Stimulated activated naive CD8-positive, alpha-beta T cell treated with anti-CD3 and anti-CD28 coated beads, Interleukin-15, amount 100 ng/mL, for 72 hours (primary cell): ENCODE measurements around the gene SDR42E1.

Experiments
- ATAC-seq: fragments of 150-1000 bp; cut with Tn5 transposase; 2 replicates; pipeline ENCODE4 v1.10.0; 2021; ENCODE audit warnings: mild to moderate bottlenecking, moderate library complexity
- DNase-seq, 2 donors: peaks; one replicate each; pipeline ENCODE4 v3.0.0; 2021 to 2022
- H3K27ac Mint-ChIP-seq, 2 donors: one replicate each; pipeline ENCODE4 v1.8.0; 2022; ENCODE audit warnings: mild to moderate bottlenecking in 2 of 2, mixed read lengths in 2 of 2, moderate library complexity in 2 of 2
- H3K27me3 Mint-ChIP-seq: one replicate; pipeline ENCODE4 v1.8.0; 2022; ENCODE audit warnings: mixed read lengths
- H3K4me1 Mint-ChIP-seq: one replicate; pipeline ENCODE4 v1.8.0; 2022; ENCODE audit warnings: mild to moderate bottlenecking, mixed read lengths
- H3K4me3 Mint-ChIP-seq, 2 donors: one replicate each; pipeline ENCODE4 v1.8.0; 2022; ENCODE audit warnings: mild to moderate bottlenecking in 2 of 2, mixed read lengths in 2 of 2, moderate library complexity in 1 of 2
- H3K9me3 Mint-ChIP-seq, 2 donors: one replicate each; pipeline ENCODE4 v1.8.0; 2022; ENCODE audit warnings: mixed read lengths in 2 of 2

Gene SDR42E1, protein sequence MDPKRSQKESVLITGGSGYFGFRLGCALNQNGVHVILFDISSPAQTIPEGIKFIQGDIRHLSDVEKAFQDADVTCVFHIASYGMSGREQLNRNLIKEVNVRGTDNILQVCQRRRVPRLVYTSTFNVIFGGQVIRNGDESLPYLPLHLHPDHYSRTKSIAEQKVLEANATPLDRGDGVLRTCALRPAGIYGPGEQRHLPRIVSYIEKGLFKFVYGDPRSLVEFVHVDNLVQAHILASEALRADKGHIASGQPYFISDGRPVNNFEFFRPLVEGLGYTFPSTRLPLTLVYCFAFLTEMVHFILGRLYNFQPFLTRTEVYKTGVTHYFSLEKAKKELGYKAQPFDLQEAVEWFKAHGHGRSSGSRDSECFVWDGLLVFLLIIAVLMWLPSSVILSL

DNA sequence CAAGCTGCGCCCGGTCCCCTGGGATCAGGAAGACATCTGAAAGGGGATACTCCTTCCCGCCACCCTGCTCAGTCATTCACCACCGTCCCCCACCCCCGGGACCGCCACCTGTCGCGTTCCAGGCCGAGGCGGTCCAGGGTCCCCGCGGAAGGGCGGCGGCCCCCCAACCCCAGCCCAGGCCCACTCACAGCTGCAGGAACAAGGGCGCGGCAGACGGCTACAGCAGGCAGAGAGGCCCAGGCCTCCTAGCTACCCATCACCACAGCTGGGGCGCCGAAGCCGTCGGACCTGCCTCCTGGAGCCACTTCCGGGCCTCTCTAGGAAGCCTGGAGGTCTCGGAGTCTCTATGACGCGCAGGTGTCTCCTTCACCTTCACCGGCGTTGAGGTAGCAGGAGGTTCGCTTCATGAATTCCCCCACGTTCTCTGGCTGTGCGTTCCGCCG lies at the start of gene SDR42E1:
SDR42E1 (minus strand) TSS at position 272 of the 443 bp plus-strand sequence. CDS start 10,612 bp downstream, outside the sequence.
- DNase-seq (peak; percentile 75 to 81), ATAC-seq (peak; percentile 98)
- H3K4me1 Mint-ChIP-seq = peaks cover 30% of the 10 kb centered on the region
- peak within 1 kb of the TSS; percentile 81 to 85 for H3K4me3 Mint-ChIP-seq
- peaks cover 18 to 34% of the 10 kb centered on the region in 2 donors for H3K9me3 Mint-ChIP-seq
- no peaks in the 10 kb centered on the region for H3K27me3 Mint-ChIP-seq
- peak within 1 kb of the TSS; percentile 95 to 97 for H3K27ac Mint-ChIP-seq

DNA sequence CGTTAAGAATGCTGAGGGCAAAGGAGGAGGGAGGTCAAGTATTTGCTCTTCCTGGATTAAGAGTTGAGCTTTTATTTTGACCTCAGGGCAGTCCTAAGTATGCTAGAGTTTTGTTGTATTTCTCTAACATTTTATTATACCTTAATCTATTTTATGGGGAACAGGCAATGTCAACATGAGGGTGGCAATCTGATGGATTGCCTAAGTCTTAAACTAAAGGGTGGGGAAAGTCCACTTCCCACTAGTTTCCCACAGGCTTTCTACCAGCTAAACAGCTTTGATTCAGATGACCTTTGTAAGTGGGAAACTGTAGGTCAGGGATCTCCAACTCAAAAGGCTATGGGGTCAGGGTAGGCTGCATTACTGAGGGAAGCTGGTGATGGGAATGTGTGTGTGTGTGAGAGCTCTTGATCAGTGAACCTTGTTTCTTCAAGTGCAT lies 48.7 kb upstream of the SDR42E1 start:
- ATAC-seq (no peak), DNase-seq (no peak)
- H3K4me1 Mint-ChIP-seq = no peaks in the 10 kb centered on the region
- H3K4me3 Mint-ChIP-seq = no peak overlapping the region
- peaks cover 54% of the 10 kb centered on the region for H3K27me3 Mint-ChIP-seq
- no peak overlapping the region for H3K27ac Mint-ChIP-seq
- no peaks in the 10 kb centered on the region for H3K9me3 Mint-ChIP-seq

DNA sequence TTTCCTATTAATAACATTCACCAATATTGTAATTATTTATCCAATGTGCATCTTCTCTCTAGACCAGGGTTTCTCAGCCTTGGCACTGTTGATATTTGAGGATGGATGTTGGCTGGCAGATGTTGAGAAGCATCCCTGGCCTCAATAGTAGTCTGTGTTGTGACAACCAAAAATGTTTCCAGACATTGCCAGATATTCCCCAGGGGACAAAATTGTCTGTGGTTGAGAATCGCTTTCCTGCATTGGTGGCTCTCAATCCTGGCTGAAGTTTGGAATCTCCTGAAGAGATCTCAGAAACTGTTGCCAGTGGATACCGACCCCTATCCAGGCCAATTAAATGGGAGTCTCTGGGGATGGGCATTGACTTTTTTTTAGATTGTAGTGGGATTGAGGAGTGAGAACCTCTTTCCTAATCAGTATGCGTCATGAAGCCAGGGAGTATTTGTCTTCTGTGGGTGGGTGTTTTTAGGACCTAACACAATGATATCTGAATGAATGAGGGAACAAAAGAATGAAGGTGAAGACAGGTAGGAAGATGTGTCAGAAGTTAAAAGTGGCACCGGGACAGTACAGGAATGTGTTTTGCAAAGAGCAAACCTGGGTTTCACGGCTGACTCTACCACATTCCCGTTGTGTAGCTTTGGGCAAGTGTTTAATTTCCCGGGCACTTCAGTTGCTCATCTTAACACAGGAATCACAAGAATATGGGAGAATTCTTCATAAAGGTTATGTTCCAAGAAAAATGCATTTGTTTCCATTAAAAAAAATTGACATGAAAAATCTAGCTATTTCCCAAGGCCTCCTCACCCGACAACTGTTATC lies 48.1 kb upstream of the SDR42E1 start:
- Mint-ChIP-seq H3K4me1 (no peaks in the 10 kb centered on the region), H3K4me3 (no peak overlapping the region), H3K27ac (no peak overlapping the region), H3K9me3 (no peaks in the 10 kb centered on the region), H3K27me3 (peaks cover 55% of the 10 kb centered on the region)
- DNase-seq (no peak), ATAC-seq (no peak)

DNA sequence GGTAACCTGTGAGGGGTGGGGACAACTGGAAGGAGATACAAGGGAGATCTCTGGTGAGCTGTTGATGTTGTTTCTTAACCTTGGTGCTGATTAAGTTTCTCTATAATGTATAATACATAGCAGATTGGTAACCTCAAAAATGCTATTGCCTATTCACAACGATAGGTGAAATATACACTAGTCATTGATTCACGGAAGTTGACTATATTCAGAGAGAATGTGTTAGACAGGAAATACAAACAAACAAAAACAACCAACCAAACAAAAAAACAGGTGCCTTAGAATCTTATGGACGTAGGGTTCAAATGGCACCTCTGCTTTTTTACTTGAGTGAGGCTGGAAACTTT lies 45.3 kb upstream of the SDR42E1 start:
- no peaks in the 10 kb centered on the region for H3K9me3 Mint-ChIP-seq
- ATAC-seq (no peak), DNase-seq (no peak)
- H3K4me1 Mint-ChIP-seq = no peaks in the 10 kb centered on the region
- H3K4me3 Mint-ChIP-seq = no peak overlapping the region
- no peak overlapping the region for H3K27ac Mint-ChIP-seq
- peaks cover 37% of the 10 kb centered on the region for H3K27me3 Mint-ChIP-seq

- no peak for ATAC-seq
- Mint-ChIP-seq H3K9me3 (no peaks in the 10 kb centered on the region), H3K4me1 (no peaks in the 10 kb centered on the region), H3K4me3 (no peak overlapping the region), H3K27ac (no peak overlapping the region), H3K27me3 (peaks cover 41% of the 10 kb centered on the region)
- no peak for DNase-seq
These were observed 44.7 kb upstream of the SDR42E1 start for GRCh38 chr16:82055728-82056549.

DNA sequence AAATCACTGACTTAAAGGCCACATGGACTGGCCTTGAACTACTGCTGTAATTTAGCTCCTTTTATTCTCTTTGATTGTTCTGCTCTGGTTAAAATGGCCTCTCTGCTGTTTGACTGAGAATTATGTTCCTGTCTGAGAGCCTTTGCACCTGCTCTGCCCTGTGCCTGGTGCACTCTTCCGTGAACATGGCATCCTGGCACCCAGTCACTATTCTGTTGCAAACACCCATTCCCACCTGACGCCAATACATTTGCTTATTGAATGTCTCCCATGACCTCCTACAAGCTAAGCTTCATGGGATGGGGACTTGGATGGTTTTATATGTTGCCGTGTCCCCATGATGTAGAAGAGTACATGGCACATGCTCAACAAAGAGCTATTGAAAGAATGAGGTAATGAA lies 43.8 kb upstream of the SDR42E1 start:
- Mint-ChIP-seq H3K4me1 (no peaks in the 10 kb centered on the region), H3K27me3 (peaks cover 41% of the 10 kb centered on the region), H3K27ac (no peak overlapping the region), H3K9me3 (no peaks in the 10 kb centered on the region), H3K4me3 (no peak overlapping the region)
- DNase-seq = no peak
- ATAC-seq = no peak

DNA sequence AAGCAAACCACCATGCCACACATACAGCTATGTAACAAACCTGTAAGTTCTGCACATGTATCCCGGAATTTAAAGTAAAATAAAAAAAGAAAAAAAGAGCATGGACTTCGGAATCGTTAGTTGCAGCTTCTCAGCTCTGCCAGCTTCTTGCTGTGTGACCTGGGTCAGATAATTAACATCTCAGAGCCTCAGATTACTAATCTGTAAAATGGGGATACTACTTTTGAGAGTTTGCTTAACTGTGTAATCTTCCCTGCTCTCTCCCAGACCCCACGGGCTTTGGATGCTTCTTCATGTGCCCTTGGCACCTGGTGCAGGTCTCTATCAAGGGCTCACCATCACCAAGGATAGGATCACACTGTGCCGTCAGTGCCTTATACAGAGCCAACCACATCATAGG lies 40.4 kb upstream of the SDR42E1 start:
- no peak overlapping the region for H3K27ac Mint-ChIP-seq
- H3K4me3 Mint-ChIP-seq = no peak overlapping the region
- H3K27me3 Mint-ChIP-seq = peaks cover 37% of the 10 kb centered on the region
- ATAC-seq (no peak), DNase-seq (no peak)
- H3K4me1 Mint-ChIP-seq = no peaks in the 10 kb centered on the region
- H3K9me3 Mint-ChIP-seq = no peaks in the 10 kb centered on the region

- no peak for ATAC-seq
- Mint-ChIP-seq H3K4me1 (no peaks in the 10 kb centered on the region), H3K4me3 (no peak overlapping the region), H3K9me3 (no peaks in the 10 kb centered on the region), H3K27ac (no peak overlapping the region), H3K27me3 (peaks cover 37% of the 10 kb centered on the region)
- no peak for DNase-seq
These were observed 39.7 kb upstream of the SDR42E1 start for GRCh38 chr16:82050909-82051357.

DNA sequence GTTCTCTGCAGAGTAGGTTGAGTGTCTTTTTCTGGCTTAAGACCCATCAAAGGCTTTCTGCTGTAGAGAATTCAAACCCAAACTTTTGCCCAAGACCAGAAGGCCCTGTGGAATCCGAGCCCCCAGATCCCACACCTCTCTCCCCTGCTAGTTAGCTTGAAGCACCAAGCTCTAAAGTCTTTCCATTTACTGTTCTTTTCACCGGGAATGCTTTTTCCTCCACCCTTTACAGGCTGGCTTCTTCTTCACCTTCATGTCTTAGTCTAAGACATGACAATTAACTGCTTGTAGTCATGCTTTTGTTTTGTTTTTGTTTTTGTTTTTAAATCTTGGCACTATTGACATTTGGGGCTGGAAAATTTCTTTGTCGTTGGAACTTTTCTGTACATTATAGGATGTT lies 39.2 kb upstream of the SDR42E1 start:
- DNase-seq = no peak
- H3K9me3 Mint-ChIP-seq = no peaks in the 10 kb centered on the region
- no peak overlapping the region for H3K4me3 Mint-ChIP-seq
- H3K27me3 Mint-ChIP-seq = peaks cover 36% of the 10 kb centered on the region
- no peak for ATAC-seq
- no peak overlapping the region for H3K27ac Mint-ChIP-seq
- no peaks in the 10 kb centered on the region for H3K4me1 Mint-ChIP-seq

- Mint-ChIP-seq H3K27me3 (peaks cover 26% of the 10 kb centered on the region), H3K27ac (no peak overlapping the region), H3K4me1 (no peaks in the 10 kb centered on the region), H3K9me3 (no peaks in the 10 kb centered on the region), H3K4me3 (no peak overlapping the region)
- DNase-seq (no peak), ATAC-seq (no peak)
These were observed 38.2 kb upstream of the SDR42E1 start for GRCh38 chr16:82049484-82049883.

DNA sequence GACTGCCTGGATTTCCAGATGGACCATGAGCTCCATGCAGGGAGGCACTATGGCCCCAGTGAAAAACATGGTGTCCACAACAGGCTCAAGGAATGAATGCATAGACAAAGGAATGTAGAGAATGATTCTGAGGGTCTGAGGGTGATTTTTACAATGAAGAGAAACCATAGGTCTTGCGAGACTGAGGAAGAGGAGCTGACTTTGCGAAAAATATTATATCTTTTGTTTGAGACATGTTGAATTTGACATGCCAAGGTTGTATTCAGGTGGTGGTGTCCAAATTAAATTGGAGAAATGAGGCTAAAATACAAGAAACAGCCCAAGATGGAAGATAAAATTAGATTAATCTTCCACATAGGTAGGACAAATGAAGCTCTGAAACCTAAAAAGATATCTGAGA lies 36.5 kb upstream of the SDR42E1 start:
- Mint-ChIP-seq H3K9me3 (no peaks in the 10 kb centered on the region), H3K27ac (no peak overlapping the region), H3K27me3 (peaks cover 26% of the 10 kb centered on the region), H3K4me1 (no peaks in the 10 kb centered on the region), H3K4me3 (no peak overlapping the region)
- no peak for ATAC-seq
- no peak for DNase-seq

DNA sequence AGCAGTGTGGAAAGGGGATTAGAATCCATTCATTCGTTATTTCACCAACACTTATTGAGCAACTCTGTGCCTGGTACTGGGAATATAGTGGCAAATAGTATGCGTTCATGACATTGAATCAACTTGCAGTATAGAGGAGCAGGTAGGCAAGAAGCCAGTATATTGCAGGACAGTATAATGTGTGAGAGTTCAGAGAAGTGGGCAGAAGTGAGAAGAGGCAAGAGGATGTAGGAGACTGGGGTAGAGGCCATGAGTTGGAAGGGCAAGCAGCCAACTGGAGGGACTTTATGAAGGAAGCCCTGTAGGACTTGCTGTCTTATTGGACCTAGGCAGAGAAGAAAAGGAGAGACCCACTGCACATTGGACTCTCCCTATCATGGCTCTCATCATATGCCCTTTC lies 36.1 kb upstream of the SDR42E1 start:
- Mint-ChIP-seq H3K9me3 (no peaks in the 10 kb centered on the region), H3K27ac (no peak overlapping the region), H3K27me3 (peaks cover 26% of the 10 kb centered on the region), H3K4me1 (no peaks in the 10 kb centered on the region), H3K4me3 (no peak overlapping the region)
- ATAC-seq (no peak), DNase-seq (no peak)

- H3K4me1 Mint-ChIP-seq = no peaks in the 10 kb centered on the region
- no peak for ATAC-seq
- no peaks in the 10 kb centered on the region for H3K9me3 Mint-ChIP-seq
- DNase-seq = no peak
- no peak overlapping the region for H3K27ac Mint-ChIP-seq
- H3K4me3 Mint-ChIP-seq = no peak overlapping the region
- peaks cover 26% of the 10 kb centered on the region for H3K27me3 Mint-ChIP-seq
These were observed 35.7 kb upstream of the SDR42E1 start for GRCh38 chr16:82046941-82047340.

- Mint-ChIP-seq H3K27me3 (peaks cover 26% of the 10 kb centered on the region), H3K4me1 (no peaks in the 10 kb centered on the region), H3K27ac (no peak overlapping the region), H3K9me3 (no peaks in the 10 kb centered on the region), H3K4me3 (no peak overlapping the region)
- ATAC-seq (no peak), DNase-seq (no peak)
These were observed 35.3 kb upstream of the SDR42E1 start for GRCh38 chr16:82046541-82046940.

DNA sequence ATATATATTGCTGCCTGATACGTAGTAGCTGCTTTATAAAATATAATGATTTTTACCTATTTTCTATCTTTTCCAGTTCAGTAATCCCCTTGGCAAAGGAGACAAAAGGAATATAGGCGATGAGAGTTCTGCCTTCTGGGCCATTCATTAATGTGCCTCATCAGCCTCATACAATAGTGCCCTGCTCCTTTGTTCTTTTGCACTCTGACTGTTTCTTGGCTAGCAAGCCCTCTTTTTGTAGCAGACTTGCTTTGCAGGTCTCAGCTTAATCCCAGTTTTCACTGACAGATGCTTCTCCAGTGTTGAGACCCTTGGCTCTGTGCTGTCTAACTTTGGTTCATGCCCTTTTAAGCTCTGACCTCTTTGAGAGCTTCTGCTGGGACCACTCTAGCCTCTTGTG lies 34.2 kb upstream of the SDR42E1 start:
- DNase-seq (no peak), ATAC-seq (no peak)
- H3K27ac Mint-ChIP-seq = no peak overlapping the region
- H3K9me3 Mint-ChIP-seq = no peaks in the 10 kb centered on the region
- no peaks in the 10 kb centered on the region for H3K4me1 Mint-ChIP-seq
- H3K4me3 Mint-ChIP-seq = no peak overlapping the region
- peaks cover 17% of the 10 kb centered on the region for H3K27me3 Mint-ChIP-seq

GRCh38 chr16:82044585-82044911 lies 33.3 kb upstream of the SDR42E1 start:
- Mint-ChIP-seq H3K27me3 (peaks cover 9% of the 10 kb centered on the region), H3K27ac (no peak overlapping the region), H3K4me1 (no peaks in the 10 kb centered on the region), H3K9me3 (no peaks in the 10 kb centered on the region), H3K4me3 (no peak overlapping the region)
- no peak for DNase-seq
- no peak for ATAC-seq
